GM20431 (cell line): Measurements from ENCODE around the gene EHD2.
"Not testable (repeated sequence)": the region's sequence is repeated elsewhere in the genome, so short reads cannot be mapped to it uniquely, and the experiment has no call there.

Experiments used
- in situ Hi-C: fragments of 300-500 bp; cut with MseI, MboI; formaldehyde crosslinking; loops from one replicate; pipeline ENCODE4 v1.15.0; 2020; ENCODE audit warnings: low sequenced_read_pairs; ENCODE audit not compliant: unreplicated experiment

The EHD2 gene

GRCh38 chr19:47762151-47762550 is 48.9 kb downstream of the EHD2 start:
- in situ Hi-C loops: no loop called here

GRCh38 chr19:47762615-47763308 is 49.5 kb downstream of the EHD2 start:
- in situ Hi-C loops: no loop called here

GRCh38 chr19:47764705-47765104 is 51.5 kb downstream of the EHD2 start:
- in situ Hi-C loops: not testable (repeated sequence)

GRCh38 chr19:47765523-47766358 is 52.5 kb downstream of the EHD2 start:
- in situ Hi-C loops: no loop called here

GRCh38 chr19:47766359-47766620 is 53.1 kb downstream of the EHD2 start:
- in situ Hi-C loops: no loop called here

GRCh38 chr19:47766670-47767069 is 53.4 kb downstream of the EHD2 start:
- in situ Hi-C loops: no loop called here

- in situ Hi-C loops: no loop called here
Observed at GRCh38 chr19:47767349-47767748, 54.1 kb downstream of the EHD2 start.

GRCh38 chr19:47768604-47769003 is 55.4 kb downstream of the EHD2 start:
- in situ Hi-C loops: no loop called here

- in situ Hi-C loops: no loop called here
Observed at GRCh38 chr19:47769534-47769933, 56.3 kb downstream of the EHD2 start.

GRCh38 chr19:47771291-47771690 is 58.1 kb downstream of the EHD2 start:
- in situ Hi-C loops: not testable (repeated sequence)

- in situ Hi-C loops: no loop called here
Observed at GRCh38 chr19:47776568-47776967, 63.3 kb downstream of the EHD2 start.

GRCh38 chr19:47777245-47778048 is 64.2 kb downstream of the EHD2 start:
- in situ Hi-C loops: not testable (repeated sequence)

GRCh38 chr19:47778049-47778953 is 65.1 kb downstream of the EHD2 start, which contains the start of gene SELENOW:
Gene SELENOW (plus strand): TSS chr19:47778703. CDS start chr19:47778786, 83 bp downstream.
- in situ Hi-C loops: no loop called here

GRCh38 chr19:47778954-47779351 is 65.7 kb downstream of the EHD2 start:
- in situ Hi-C loops: no loop called here

GRCh38 chr19:47779524-47780214 is 66.4 kb downstream of the EHD2 start:
- in situ Hi-C loops: no loop called here

- in situ Hi-C loops: no loop called here
Observed at GRCh38 chr19:47780215-47780551, 67.0 kb downstream of the EHD2 start.

GRCh38 chr19:47781590-47782262 is 68.5 kb downstream of the EHD2 start:
- in situ Hi-C loops: no loop called here

- in situ Hi-C loops: no loop called here
Observed at GRCh38 chr19:47786566-47786965, 73.3 kb downstream of the EHD2 start.

GRCh38 chr19:47787307-47787706 is 74.1 kb downstream of the EHD2 start:
- in situ Hi-C loops: not testable (repeated sequence)
